HEK293T (cell line): ENCODE results near the gene CBFA2T3.
"Not testable (repeated sequence)": the region's sequence is repeated elsewhere in the genome, so short reads cannot be mapped to it uniquely, and the experiment has no call there.

Experiments
- CTCF ChIA-PET: fragments of 350-600 bp; formaldehyde crosslinking; extraction: SDS; loops from one replicate; lab custom pipeline; 2021; ENCODE audit warnings: antibody characterized with exemption, inconsistent platforms; lab: Yijun Ruan, JAX
- POLR2A ChIA-PET: fragments of 350-600 bp; formaldehyde crosslinking; extraction: SDS; loops from one replicate; lab custom pipeline; 2020; ENCODE audit warnings: antibody characterized with exemption, inconsistent platforms; lab: Yijun Ruan, JAX
- DNase-seq: peaks from one replicate; pipeline ENCODE4 v3.0.0; 2012; ENCODE audit warnings: mixed read lengths; ENCODE audit errors: extremely low spot score
- ARNT ChIP-seq: fragments of 450-650 bp; IDR thresholded peaks from 2 replicates; pipeline ENCODE4 v1.6.1; 2017; ENCODE audit warnings: mild to moderate bottlenecking
- BHLHE40 ChIP-seq: fragments of 450-650 bp; IDR thresholded peaks from 2 replicates; pipeline ENCODE4 v1.6.1; 2016; ENCODE audit warnings: mild to moderate bottlenecking, moderate library complexity, borderline replicate concordance
- CTBP1 ChIP-seq: fragments of 450-650 bp; IDR thresholded peaks from 2 replicates; pipeline ENCODE4 v1.6.1; 2016; ENCODE audit warnings: borderline replicate concordance
- ELF4 ChIP-seq: fragments of 450-650 bp; IDR thresholded peaks from 2 replicates; pipeline ENCODE4 v1.6.1; 2017; ENCODE audit warnings: antibody characterized with exemption
- FOXA1 ChIP-seq: fragments of 450-650 bp; IDR thresholded peaks from 2 replicates; pipeline ENCODE4 v1.6.1; 2016; ENCODE audit warnings: mild to moderate bottlenecking
- FOXK2 ChIP-seq: fragments of 450-650 bp; IDR thresholded peaks from 2 replicates; pipeline ENCODE4 v1.6.1; 2016; ENCODE audit warnings: mild to moderate bottlenecking
- FOXM1 ChIP-seq: fragments of 450-650 bp; IDR thresholded peaks from 2 replicates; pipeline ENCODE4 v1.6.1; 2017; ENCODE audit warnings: mild to moderate bottlenecking, borderline replicate concordance
- HDGF ChIP-seq: fragments of 450-650 bp; IDR thresholded peaks from 2 replicates; pipeline ENCODE4 v1.6.1; 2017; ENCODE audit warnings: antibody characterized with exemption, borderline replicate concordance
- L3MBTL2 ChIP-seq: fragments of 450-650 bp; conservative IDR thresholded peaks from 2 replicates; pipeline ENCODE4 v1.6.1; 2016; ENCODE audit warnings: mild to moderate bottlenecking
- LEF1 ChIP-seq: fragments of 450-650 bp; IDR thresholded peaks from 2 replicates; pipeline ENCODE4 v1.6.1; 2017; ENCODE audit warnings: mild to moderate bottlenecking, borderline replicate concordance
- NFRKB ChIP-seq: fragments of 450-650 bp; IDR thresholded peaks from 2 replicates; pipeline ENCODE4 v1.6.1; 2016; ENCODE audit warnings: mild to moderate bottlenecking, moderate library complexity
- SP1 ChIP-seq: fragments of 450-650 bp; IDR thresholded peaks from 2 replicates; pipeline ENCODE4 v1.6.1; 2017
- SUZ12 ChIP-seq: fragments of 450-650 bp; IDR thresholded peaks from 2 replicates; pipeline ENCODE4 v1.6.1; 2016; ENCODE audit warnings: mild to moderate bottlenecking
- TARDBP ChIP-seq: fragments of 450-650 bp; IDR thresholded peaks from 2 replicates; pipeline ENCODE4 v1.6.1; 2016
- ZNF384 ChIP-seq: fragments of 450-650 bp; IDR thresholded peaks from 2 replicates; pipeline ENCODE4 v1.6.1; 2016
- TF ChIP-seq, protein P1 (sequence below): fragments of 450-650 bp; IDR thresholded peaks from 2 replicates; pipeline ENCODE4 v1.6.1; 2016

The CBFA2T3 gene

DNA sequence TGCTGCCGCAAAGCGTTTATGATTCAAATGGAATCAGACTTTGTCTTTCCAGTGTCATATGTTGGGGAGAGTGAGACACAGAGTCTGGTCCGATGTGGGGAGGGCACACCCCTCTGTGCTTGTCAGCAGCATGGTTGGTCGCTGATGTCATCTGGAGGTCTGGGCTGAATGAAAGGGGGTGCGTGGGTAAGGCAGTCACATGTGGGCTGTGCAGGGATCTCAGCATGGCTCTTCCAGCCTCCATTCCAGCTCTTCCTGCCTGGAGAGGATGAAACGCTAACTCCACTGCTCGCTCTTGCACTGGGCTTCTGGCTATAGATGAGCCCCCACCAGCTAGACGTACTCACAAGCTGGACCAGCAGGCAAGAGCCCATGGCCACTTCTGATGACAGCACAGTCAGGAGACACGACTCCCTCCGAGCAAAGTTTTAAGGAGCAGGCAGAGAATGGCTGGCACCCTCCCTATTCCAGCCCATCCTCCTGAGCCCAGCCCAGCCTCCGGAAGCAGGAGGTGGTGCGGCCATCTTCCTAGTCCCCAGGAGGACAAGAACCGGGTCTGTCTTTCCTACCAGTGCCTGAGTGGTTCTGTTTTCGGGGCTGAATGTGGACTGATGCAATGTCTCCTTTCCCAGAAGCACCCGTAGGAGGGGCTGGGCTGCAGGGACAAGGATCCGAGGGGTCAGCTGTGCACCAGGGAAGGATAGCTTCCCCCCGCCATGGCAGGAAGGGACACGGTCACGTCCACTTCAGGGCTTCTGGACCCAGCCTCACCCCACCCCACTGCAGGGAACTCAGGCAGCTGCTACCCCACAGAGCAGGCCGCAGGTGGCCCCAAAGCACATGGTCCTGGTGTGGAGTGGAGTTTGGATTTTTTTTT, 41.5 kb upstream of the CBFA2T3 start:
- ChIA-PET CTCF (no interaction called here), POLR2A (interaction anchor here (1.0 kb wide), 1 partner anchor 75 kb away, joined by 3 read pairs; no protein-coding TSS in a partner anchor)
- TF ChIP-seq NFRKB, result no peak
- TF ChIP-seq FOXK2, result no peak
- no peak for TF ChIP-seq L3MBTL2
- no peak for TF ChIP-seq FOXA1
- no peak for TF ChIP-seq HDGF
- TF ChIP-seq, protein P1, sequence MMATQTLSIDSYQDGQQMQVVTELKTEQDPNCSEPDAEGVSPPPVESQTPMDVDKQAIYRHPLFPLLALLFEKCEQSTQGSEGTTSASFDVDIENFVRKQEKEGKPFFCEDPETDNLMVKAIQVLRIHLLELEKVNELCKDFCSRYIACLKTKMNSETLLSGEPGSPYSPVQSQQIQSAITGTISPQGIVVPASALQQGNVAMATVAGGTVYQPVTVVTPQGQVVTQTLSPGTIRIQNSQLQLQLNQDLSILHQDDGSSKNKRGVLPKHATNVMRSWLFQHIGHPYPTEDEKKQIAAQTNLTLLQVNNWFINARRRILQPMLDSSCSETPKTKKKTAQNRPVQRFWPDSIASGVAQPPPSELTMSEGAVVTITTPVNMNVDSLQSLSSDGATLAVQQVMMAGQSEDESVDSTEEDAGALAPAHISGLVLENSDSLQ, result no peak
- no peak for TF ChIP-seq ZNF384
- no peak for TF ChIP-seq LEF1
- no peak for TF ChIP-seq SP1
- TF ChIP-seq CTBP1, result no peak
- TF ChIP-seq SUZ12, result no peak
- no peak for DNase-seq

DNA sequence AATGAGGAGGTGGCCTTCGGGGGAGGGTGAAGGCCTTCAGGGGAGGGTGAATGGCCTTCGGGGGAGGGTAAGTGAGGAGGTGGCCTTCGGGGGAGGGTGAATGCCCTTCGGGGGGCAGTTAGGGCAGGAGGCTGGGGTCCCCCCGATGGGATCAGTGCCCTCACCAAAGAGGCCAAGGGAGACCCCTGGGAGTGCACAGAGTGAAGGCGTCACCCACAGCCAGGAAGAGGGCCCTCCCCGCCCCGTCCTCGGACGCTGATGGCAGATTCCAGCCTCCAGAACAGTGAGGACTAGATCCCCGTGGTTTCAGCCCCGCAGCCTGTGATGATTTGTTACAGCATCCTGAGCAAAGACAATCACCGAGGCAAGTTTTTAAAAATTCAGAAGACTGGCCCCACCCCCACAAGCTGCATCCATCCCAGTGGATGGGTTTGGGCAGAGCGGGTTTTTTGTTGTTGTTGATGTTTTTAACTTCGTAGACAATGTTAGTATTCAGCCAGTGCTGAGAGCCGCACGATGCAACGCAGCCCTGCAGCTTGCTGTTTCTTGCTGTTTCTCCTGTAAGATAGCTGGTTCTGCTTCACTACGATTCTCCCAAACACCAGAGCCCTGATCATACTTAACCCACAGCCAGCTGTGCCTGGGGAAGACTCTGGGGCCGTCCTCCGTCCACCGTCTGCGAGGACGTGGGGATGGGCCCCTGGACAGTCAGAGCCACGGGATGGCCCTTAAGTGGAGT, 40.7 kb upstream of the CBFA2T3 start:
- CTCF ChIA-PET, result no interaction called here
- no peak for DNase-seq
- POLR2A ChIA-PET, result interaction anchor here (1.0 kb wide), 1 partner anchor 75 kb away, joined by 3 read pairs; no protein-coding TSS in a partner anchor
- no peak for TF ChIP-seq FOXM1
- no peak for TF ChIP-seq HDGF
- TF ChIP-seq ZNF384, result no peak
- TF ChIP-seq, protein P1, result no peak
- TF ChIP-seq CTBP1, result no peak
- no peak for TF ChIP-seq TARDBP
- no peak for TF ChIP-seq LEF1
- TF ChIP-seq NFRKB, result no peak
- TF ChIP-seq BHLHE40, result no peak

DNA sequence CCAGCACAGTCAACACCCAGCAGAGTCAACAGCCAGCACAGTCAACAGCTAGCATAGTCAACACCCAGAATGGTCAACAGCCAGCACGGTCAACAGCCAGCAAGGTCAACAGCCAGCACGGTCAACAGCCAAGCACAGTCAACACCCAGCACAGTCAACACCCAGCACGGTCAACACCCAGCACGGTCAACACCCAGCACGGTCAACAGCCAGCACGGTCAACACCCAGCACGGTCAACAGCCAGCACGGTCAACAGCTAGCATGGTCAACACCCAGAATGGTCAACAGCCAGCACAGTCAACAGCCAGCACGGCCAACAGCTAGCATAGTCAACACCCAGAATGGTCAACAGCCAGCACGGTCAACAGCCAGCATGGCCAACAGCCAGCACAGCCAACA, 39.6 kb upstream of the CBFA2T3 start:
- POLR2A ChIA-PET, CTCF ChIA-PET, DNase-seq: not testable (repeated sequence)

DNA sequence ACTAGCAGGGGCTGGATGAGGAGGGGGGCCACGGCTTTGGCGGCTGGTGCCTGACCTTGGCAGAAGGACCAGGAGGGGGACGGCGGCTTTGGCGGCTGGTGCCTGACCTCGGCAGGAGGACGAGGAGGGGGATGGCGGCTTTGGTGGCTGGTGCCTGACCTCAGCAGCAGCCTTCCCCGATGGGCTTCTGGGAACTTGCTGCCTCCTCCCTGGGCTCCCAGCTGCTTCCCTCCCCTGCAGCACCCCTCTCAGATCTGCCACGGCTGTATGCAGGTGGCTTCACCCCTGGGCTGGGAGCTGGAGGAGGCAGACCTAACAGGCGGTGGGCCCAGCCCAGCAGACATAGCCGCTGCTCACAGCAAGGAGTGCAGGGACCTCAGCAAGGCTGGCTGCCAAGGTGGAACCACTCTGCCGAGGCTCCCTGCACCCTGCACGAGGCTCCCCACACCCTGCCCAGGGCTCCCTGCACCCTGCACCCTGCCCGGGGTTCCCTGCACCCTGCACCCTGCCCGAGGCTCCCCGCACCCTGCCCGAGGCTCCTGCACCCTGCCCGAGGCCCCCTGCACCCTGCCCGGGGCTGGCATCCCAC, 38.4 kb upstream of the CBFA2T3 start:
- TF ChIP-seq SP1 (no peak), SUZ12 (no peak), NFRKB (no peak), CTBP1 (no peak), L3MBTL2 (no peak), LEF1 (no peak), FOXM1 (no peak), FOXK2 (no peak), ZNF384 (no peak), HDGF (no peak), FOXA1 (no peak), BHLHE40 (no peak), ARNT (no peak), TARDBP (no peak), ELF4 (no peak)
- TF ChIP-seq, protein P1, result no peak
- POLR2A ChIA-PET, result no interaction called here
- CTCF ChIA-PET, result no interaction called here

DNA sequence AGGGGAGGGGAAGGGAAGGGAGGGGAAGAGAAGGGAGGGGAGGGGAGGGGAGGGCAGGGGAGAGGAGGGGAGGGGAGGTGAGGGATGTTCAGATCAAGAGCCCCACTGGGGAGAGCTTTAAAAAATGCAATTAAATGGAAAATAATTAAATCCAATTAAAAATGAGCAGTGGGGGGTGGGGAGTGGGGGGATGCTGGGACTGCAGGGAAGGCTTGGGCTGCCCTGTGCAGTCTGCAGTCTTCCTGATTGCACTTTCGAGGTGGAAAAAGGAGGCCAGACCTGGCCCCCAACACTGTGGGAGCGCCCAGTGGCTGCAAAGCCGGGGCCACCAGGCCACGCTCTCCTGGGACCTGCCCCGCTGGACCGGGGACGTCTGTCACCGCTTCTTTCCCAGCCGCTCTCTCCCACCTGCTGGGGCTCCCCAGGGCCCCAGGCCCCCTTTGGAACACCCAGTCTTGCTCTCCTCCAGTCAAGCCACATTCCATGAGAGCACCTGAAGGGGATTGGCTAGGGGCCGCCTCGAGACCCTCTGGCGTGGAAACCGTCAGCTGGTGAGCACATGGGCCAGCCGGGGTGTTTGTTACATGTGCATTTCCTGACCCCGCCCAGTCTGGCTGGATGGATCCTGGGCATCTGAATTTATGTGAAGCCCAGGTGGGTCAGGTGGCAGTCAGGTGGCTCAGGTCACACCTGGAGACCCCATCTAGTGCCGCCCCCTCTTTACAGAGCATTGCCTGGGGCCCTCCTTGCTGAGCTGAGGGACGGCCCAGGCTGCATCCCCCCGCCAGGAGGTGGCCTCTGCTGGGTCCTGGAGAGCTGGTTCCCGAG, 37.6 kb upstream of the CBFA2T3 start:
- CTCF ChIA-PET, result interaction anchor here (0.7 kb wide), 1 partner anchor 201 kb away, joined by 3 read pairs; no protein-coding TSS in a partner anchor
- no peak for TF ChIP-seq FOXM1
- no peak for TF ChIP-seq SUZ12
- TF ChIP-seq TARDBP, result no peak
- TF ChIP-seq ARNT, result no peak
- no peak for TF ChIP-seq L3MBTL2
- no peak for TF ChIP-seq NFRKB
- no peak for TF ChIP-seq CTBP1
- TF ChIP-seq, protein P1, result no peak
- TF ChIP-seq ZNF384, result no peak
- TF ChIP-seq FOXA1, result no peak
- no peak for TF ChIP-seq SP1
- no peak for TF ChIP-seq ELF4
- TF ChIP-seq HDGF, result no peak
- no peak for TF ChIP-seq LEF1
- POLR2A ChIA-PET, result no interaction called here
- no peak for DNase-seq

More for the DNA sequence above, 38.4 kb upstream of the CBFA2T3 start:
- DNase-seq, result no peak
